Neuronal stem cell (in vitro differentiated cells): ENCODE results near the gene POU4F1. TPM values are rescaled to one million over a fixed set of nuclear protein-coding genes. Genes with fewer than 3 reads are reported as not detected.
A peak's percentile ranks its signal among the peaks of the same experiment; 100 is the strongest.

Experiments
- DNase-seq: peaks from one replicate; pipeline ENCODE4 v3.0.0-alpha.2; 2013; ENCODE audit warnings: low spot score
- H2AFZ ChIP-seq: one replicate; pipeline ENCODE4 v1.6.1; 2013; ENCODE audit warnings: mild to moderate bottlenecking, low read length, inconsistent platforms
- H2AK5ac ChIP-seq: 2 replicates; pipeline ENCODE4 v1.6.1; 2013; ENCODE audit warnings: low read depth, mild to moderate bottlenecking, inconsistent platforms, low read length, moderate library complexity, mixed read lengths
- H2BK120ac ChIP-seq: 2 replicates; pipeline ENCODE4 v1.6.1; 2013; ENCODE audit warnings: low read depth, mild to moderate bottlenecking, inconsistent platforms, low read length, moderate library complexity, mixed read lengths
- H2BK12ac ChIP-seq: one replicate; pipeline ENCODE4 v1.6.1; 2013; ENCODE audit warnings: low read length, inconsistent platforms
- H2BK15ac ChIP-seq: 2 replicates; pipeline ENCODE4 v1.6.1; 2013; ENCODE audit warnings: mild to moderate bottlenecking, low read length, inconsistent platforms, mixed read lengths
- H2BK5ac ChIP-seq: one replicate; pipeline ENCODE4 v1.6.1; 2013; ENCODE audit warnings: inconsistent platforms, mild to moderate bottlenecking, low read length, moderate library complexity
- H3K14ac ChIP-seq: one replicate; pipeline ENCODE4 v1.6.1; 2013; ENCODE audit warnings: low read length, inconsistent platforms
- H3K18ac ChIP-seq: 2 replicates; pipeline ENCODE4 v1.6.1; 2013; ENCODE audit warnings: low read length, inconsistent platforms
- H3K23ac ChIP-seq: 2 replicates; pipeline ENCODE4 v1.6.1; 2013; ENCODE audit warnings: low read depth, mild to moderate bottlenecking, mixed read lengths, low read length, inconsistent platforms; ENCODE audit not compliant: poor library complexity
- H3K27ac ChIP-seq: replicated peaks from 3 replicates; pipeline ENCODE4 v1.5.1; 2013; ENCODE audit warnings: low read length, inconsistent platforms
- H3K27me3 ChIP-seq, 3 experiments: 2 replicates each; pipeline ENCODE4 v1.6.1; 2013; ENCODE audit warnings: low read length in 3 of 3, mild to moderate bottlenecking in 2 of 3, inconsistent platforms in 1 of 3, low read depth in 1 of 3, mixed read lengths in 1 of 3, moderate library complexity in 1 of 3; ENCODE audit not compliant: control insufficient read depth in 3 of 3, insufficient read depth in 3 of 3
- H3K36me3 ChIP-seq, 2 donors: replicated peaks in 1 of 2; 2 replicates each; pipeline ENCODE4 v1.6.1; 2013; ENCODE audit warnings: low read length in 2 of 2; ENCODE audit not compliant: control insufficient read depth in 2 of 2, insufficient read depth in 2 of 2
- H3K4ac ChIP-seq: 2 replicates; pipeline ENCODE4 v1.6.1; 2013; ENCODE audit warnings: inconsistent platforms, mild to moderate bottlenecking, low read length, moderate library complexity
- H3K4me1 ChIP-seq, 2 donors: 1 replicate in 1 of 2; 2 replicates in 1 of 2; pipeline ENCODE4 v1.6.1; 2013; ENCODE audit warnings: low read length in 2 of 2, low read depth in 1 of 2; ENCODE audit not compliant: control insufficient read depth in 2 of 2, insufficient read depth in 1 of 2
- H3K4me2 ChIP-seq: one replicate; pipeline ENCODE4 v1.6.1; 2013; ENCODE audit warnings: mild to moderate bottlenecking, low read length, inconsistent platforms; ENCODE audit not compliant: insufficient read depth, poor library complexity, severe bottlenecking
- H3K4me3 ChIP-seq, 2 donors: 2 replicates each; pipeline ENCODE4 v1.5.1; 2013; ENCODE audit warnings: low read length in 2 of 2, mild to moderate bottlenecking in 2 of 2, inconsistent platforms in 1 of 2, moderate library complexity in 1 of 2
- H3K79me1 ChIP-seq: one replicate; pipeline ENCODE4 v1.6.1; 2013; ENCODE audit warnings: low read depth, mild to moderate bottlenecking, inconsistent platforms, low read length, moderate library complexity
- H3K9ac ChIP-seq: one replicate; pipeline ENCODE4 v1.6.1; 2013; ENCODE audit warnings: mild to moderate bottlenecking, low read depth, low read length, inconsistent platforms; ENCODE audit not compliant: poor library complexity
- H3K9me3 ChIP-seq, 2 donors: replicated peaks in 1 of 2; 2 replicates each; pipeline versions ENCODE3 to v1.6.1; 2013; ENCODE audit warnings: low read length in 2 of 2, mild to moderate bottlenecking in 2 of 2, inconsistent platforms in 1 of 2, low read depth in 1 of 2, mixed read lengths in 1 of 2, moderate library complexity in 1 of 2; ENCODE audit not compliant: control insufficient read depth in 2 of 2, insufficient read depth in 1 of 2
- H4K8ac ChIP-seq: one replicate; pipeline ENCODE4 v1.6.1; 2013; ENCODE audit warnings: low read depth, mild to moderate bottlenecking, inconsistent platforms, low read length, moderate library complexity
- H4K91ac ChIP-seq: one replicate; pipeline ENCODE4 v1.6.1; 2013; ENCODE audit warnings: low read length, low read depth, mild to moderate bottlenecking, inconsistent platforms; ENCODE audit not compliant: poor library complexity
- WGBS, 2 donors: extraction: QIAGEN DNeasy Blood & Tissue Kit; methylation state at CpG; one replicate each; pipeline ENCODE4 v1.1.7; 2013; ENCODE audit warnings: missing lambda C conversion rate in 2 of 2, mixed read lengths in 1 of 2; ENCODE audit not compliant: insufficient read length in 2 of 2, insufficient replicate concordance in 1 of 2; ENCODE audit errors: extremely low coverage in 2 of 2; 5-methylcytosine and 5-hydroxymethylcytosine counted together
- polyA plus RNA-seq, 2 experiments: library from polyadenylated mRNA; stranded (reverse); fragments of 200-250 nt; gene quantifications; one replicate each; pipeline ENCODE4 v1.2.3, GENCODE V29; 2013

Gene POU4F1, protein sequence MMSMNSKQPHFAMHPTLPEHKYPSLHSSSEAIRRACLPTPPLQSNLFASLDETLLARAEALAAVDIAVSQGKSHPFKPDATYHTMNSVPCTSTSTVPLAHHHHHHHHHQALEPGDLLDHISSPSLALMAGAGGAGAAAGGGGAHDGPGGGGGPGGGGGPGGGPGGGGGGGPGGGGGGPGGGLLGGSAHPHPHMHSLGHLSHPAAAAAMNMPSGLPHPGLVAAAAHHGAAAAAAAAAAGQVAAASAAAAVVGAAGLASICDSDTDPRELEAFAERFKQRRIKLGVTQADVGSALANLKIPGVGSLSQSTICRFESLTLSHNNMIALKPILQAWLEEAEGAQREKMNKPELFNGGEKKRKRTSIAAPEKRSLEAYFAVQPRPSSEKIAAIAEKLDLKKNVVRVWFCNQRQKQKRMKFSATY
- 0.04 TPM for polyA plus RNA-seq (2013, experiment 1 of 2)
- 0.04 TPM for polyA plus RNA-seq (2013, experiment 2 of 2)

DNA sequence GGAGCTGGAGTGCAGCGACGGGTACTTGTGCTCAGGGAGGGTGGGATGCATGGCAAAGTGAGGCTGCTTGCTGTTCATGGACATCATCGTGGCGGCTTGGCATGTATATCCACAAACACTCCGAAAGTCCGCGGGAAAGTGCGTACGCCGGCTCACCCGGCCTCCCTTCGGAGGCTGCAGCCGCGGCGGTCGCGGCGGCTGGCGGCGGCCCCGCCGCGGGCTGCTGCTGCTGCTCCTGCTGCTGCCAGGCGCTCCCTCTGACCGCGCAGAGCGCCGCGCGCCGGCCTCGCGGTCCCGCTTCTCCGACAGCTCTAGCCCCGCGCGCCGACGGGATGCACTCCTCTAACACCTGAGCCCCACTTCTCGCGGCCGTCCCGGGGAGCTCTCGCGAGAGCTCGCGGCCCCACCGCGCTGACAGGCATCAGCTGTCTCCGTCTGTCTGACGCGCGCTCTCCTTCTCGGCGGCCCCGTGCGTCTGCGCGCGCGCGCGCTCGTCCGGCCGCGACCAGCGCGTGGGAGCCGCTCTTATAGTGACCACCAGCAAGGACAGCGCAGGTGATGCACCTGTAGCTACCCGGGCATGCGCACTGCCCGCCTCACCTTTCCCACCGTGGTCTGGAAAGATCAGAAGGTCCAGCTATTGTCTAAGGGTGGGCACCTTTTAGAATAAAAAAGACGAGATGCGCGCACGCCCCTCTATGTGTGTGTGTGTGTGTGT lies at the start of gene POU4F1:
Gene POU4F1 (minus strand): TSS at position 313 of the 718 bp plus-strand sequence. CDS start 226 bp downstream, at position 87.
- no CpG with 5 or more reads among the region's 80 CpGs for WGBS, 2 donors

DNA sequence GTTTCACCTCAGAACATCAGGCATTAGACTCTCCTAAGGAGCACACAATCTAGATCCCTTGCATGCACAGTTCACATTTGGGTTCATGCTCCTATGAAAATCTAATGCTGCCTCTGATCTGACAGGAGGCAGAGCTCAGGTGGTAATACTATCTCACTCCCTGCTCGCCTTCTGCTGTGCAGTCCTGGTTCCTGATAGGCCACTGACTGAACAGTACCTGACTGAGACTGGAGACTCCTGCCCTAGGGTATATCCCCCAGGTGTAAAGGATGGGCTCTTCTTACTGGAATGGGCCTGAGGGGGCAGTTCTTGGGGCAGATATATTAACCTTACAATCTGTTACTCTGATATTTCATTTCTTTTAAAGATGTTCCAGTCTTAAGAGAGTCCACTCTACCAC lies 49.3 kb upstream of the POU4F1 start:
- no peak overlapping the region for H3K14ac ChIP-seq
- no peak overlapping the region for H2BK12ac ChIP-seq
- H2AK5ac ChIP-seq, result no peak overlapping the region
- H3K27ac ChIP-seq, result no peak overlapping the region
- H3K9me3 ChIP-seq, result no peaks in the 10 kb centered on the region
- no peak overlapping the region for H2AFZ ChIP-seq
- no peak overlapping the region for H2BK5ac ChIP-seq
- WGBS, 2 donors, result no CpG with 5 or more reads among the region's 1 CpG
- H3K23ac ChIP-seq, result no peak overlapping the region
- H2BK15ac ChIP-seq, result no peak overlapping the region
- no peaks in the 10 kb centered on the region for H3K27me3 ChIP-seq
- peaks cover under 1% of the 10 kb centered on the region for H3K79me1 ChIP-seq
- H3K36me3 ChIP-seq, result peaks cover 0 to 22% of the 10 kb centered on the region in 2 donors
- H3K4ac ChIP-seq, result no peak overlapping the region
- H3K4me1 ChIP-seq, result peaks cover 0 to under 1% of the 10 kb centered on the region in 2 donors
- H2BK120ac ChIP-seq, result no peak overlapping the region
- H3K18ac ChIP-seq, result no peak overlapping the region
- H3K4me2 ChIP-seq, result no peak overlapping the region
- H4K8ac ChIP-seq, result no peak overlapping the region
- no peak overlapping the region for H3K4me3 ChIP-seq
- H3K9ac ChIP-seq, result no peak overlapping the region
- DNase-seq, result no peak
- H4K91ac ChIP-seq, result no peak overlapping the region

More for the DNA sequence above, at the start of gene POU4F1:
- Histone ChIP-seq H3K23ac (peak within 1 kb of the TSS; percentile 63), H4K91ac (no peak within 1 kb of the TSS), H2AFZ (peak within 1 kb of the TSS; percentile 98), H3K14ac (peak within 1 kb of the TSS; percentile 39), H2BK15ac (no peak within 1 kb of the TSS), H3K18ac (peak within 1 kb of the TSS; percentile 57), H3K4me3 (peak within 1 kb of the TSS; percentile 48 to 80), H2BK120ac (no peak within 1 kb of the TSS), H2BK5ac (peak within 1 kb of the TSS; percentile 53), H4K8ac (no peak within 1 kb of the TSS), H3K4me2 (peak within 1 kb of the TSS; percentile 90), H3K79me1 (peaks cover 2% of the 10 kb centered on the region), H3K27ac (no peak within 1 kb of the TSS), H3K9me3 (peaks cover 0 to 6% of the 10 kb centered on the region in 2 donors), H3K4ac (no peak within 1 kb of the TSS), H2BK12ac (no peak within 1 kb of the TSS), H3K36me3 (no peaks in the 10 kb centered on the region), H3K4me1 (peaks cover 12 to 14% of the 10 kb centered on the region in 2 donors), H2AK5ac (peak within 1 kb of the TSS; percentile 35), H3K27me3 (peaks cover 66 to 96% (median 95%) of the 10 kb centered on the region in 3 experiments), H3K9ac (peak within 1 kb of the TSS; percentile 80)
- DNase-seq, result peak; percentile 81

- Histone ChIP-seq H3K9me3 (no peaks in the 10 kb centered on the region), H3K79me1 (no peaks in the 10 kb centered on the region), H3K4me1 (no peaks in the 10 kb centered on the region), H2BK5ac (no peak overlapping the region), H2BK12ac (no peak overlapping the region), H3K4ac (no peak overlapping the region), H2BK15ac (no peak overlapping the region), H3K27me3 (no peaks in the 10 kb centered on the region), H2BK120ac (no peak overlapping the region), H3K4me3 (no peak overlapping the region), H4K91ac (no peak overlapping the region), H3K14ac (no peak overlapping the region), H3K27ac (no peak overlapping the region), H3K18ac (no peak overlapping the region), H3K36me3 (peaks cover 0 to 18% of the 10 kb centered on the region in 2 donors), H2AFZ (no peak overlapping the region), H3K23ac (no peak overlapping the region), H3K9ac (no peak overlapping the region), H4K8ac (no peak overlapping the region), H2AK5ac (no peak overlapping the region), H3K4me2 (no peak overlapping the region)
- no CpG with 5 or more reads among the region's 2 CpGs for WGBS, 2 donors
- DNase-seq, result no peak
Observed at GRCh38 chr13:78650717-78651083, 47.3 kb upstream of the POU4F1 start.
